HepG2 (cell line): ENCODE measurements around the gene PTK7. TPM values are rescaled to one million over a fixed set of nuclear protein-coding genes. Genes with fewer than 3 reads are reported as not detected.

ENCODE experiments used
- AKNA ChIP-seq: sonication (generic); formaldehyde crosslinking; IDR thresholded peaks from 2 replicates; pipeline ENCODE4 v1.4.0; 2020; ENCODE audit warnings: missing genetic modification reagents, borderline replicate concordance
- CERS6 ChIP-seq: sonication (generic); formaldehyde crosslinking; IDR thresholded peaks from 2 replicates; pipeline ENCODE4 v1.5.0; 2020; ENCODE audit warnings: missing genetic modification reagents
- EED ChIP-seq: sonication (generic); formaldehyde crosslinking; IDR thresholded peaks from 2 replicates; pipeline ENCODE4 v1.5.0; 2020; ENCODE audit warnings: mild to moderate bottlenecking, missing genetic modification reagents
- FOXK1 ChIP-seq: sonication (generic); formaldehyde crosslinking; IDR thresholded peaks from 2 replicates; pipeline ENCODE4 v1.4.0; 2020; ENCODE audit warnings: low read depth, missing genetic modification reagents, borderline replicate concordance
- GTF3A ChIP-seq: sonication (generic); formaldehyde crosslinking; conservative IDR thresholded peaks from 2 replicates; pipeline ENCODE4 v1.4.0; 2020; ENCODE audit warnings: mild to moderate bottlenecking, missing genetic modification reagents
- HDAC2 ChIP-seq: sonication (generic); formaldehyde crosslinking; IDR thresholded peaks from 2 replicates; pipeline ENCODE4 v1.4.0; 2020; ENCODE audit warnings: missing genetic modification reagents
- HIVEP1 ChIP-seq: sonication (generic); formaldehyde crosslinking; IDR thresholded peaks from 2 replicates; pipeline ENCODE4 v1.4.0; 2020; ENCODE audit warnings: mild to moderate bottlenecking, missing genetic modification reagents
- HNF4G ChIP-seq, 2 experiments: sonication (generic) in 1 of 2; formaldehyde crosslinking in 1 of 2; IDR thresholded peaks; 2 replicates each; pipeline versions ENCODE4 v1.4.0 to v1.6.1; 2011 to 2020; ENCODE audit warnings: borderline replicate concordance in 2 of 2, low read depth in 2 of 2, mild to moderate bottlenecking in 2 of 2, low read length in 1 of 2, missing genetic modification reagents in 1 of 2, moderate library complexity in 1 of 2
- HOXA5 ChIP-seq: sonication (generic); formaldehyde crosslinking; IDR thresholded peaks from 2 replicates; pipeline ENCODE4 v1.4.0; 2020; ENCODE audit warnings: missing genetic modification reagents
- IKZF4 ChIP-seq: sonication (generic); formaldehyde crosslinking; IDR thresholded peaks from 2 replicates; pipeline ENCODE4 v1.5.1; 2020; ENCODE audit warnings: borderline replicate concordance, mild to moderate bottlenecking, low read depth, missing genetic modification reagents; ENCODE audit errors: not compliant biosample characterization
- ISX ChIP-seq: sonication (generic); formaldehyde crosslinking; conservative IDR thresholded peaks from 2 replicates; pipeline ENCODE4 v1.5.0; 2020; ENCODE audit warnings: missing genetic modification reagents
- MAF1 ChIP-seq: sonication (generic); formaldehyde crosslinking; IDR thresholded peaks from 2 replicates; pipeline ENCODE4 v1.5.0; 2020; ENCODE audit warnings: missing genetic modification reagents, borderline replicate concordance
- NFE2L2 ChIP-seq: fragments of 150-350 bp; IDR thresholded peaks from 2 replicates; pipeline ENCODE4 v1.6.1; 2014; ENCODE audit warnings: low read length
- SALL2 ChIP-seq: sonication (generic); formaldehyde crosslinking; IDR thresholded peaks from 2 replicates; pipeline ENCODE4 v1.8.1; 2023; ENCODE audit warnings: mild to moderate bottlenecking, missing genetic modification reagents, inconsistent platforms
- SATB2 ChIP-seq: sonication (generic); formaldehyde crosslinking; IDR thresholded peaks from 2 replicates; pipeline ENCODE4 v1.5.0; 2020; ENCODE audit warnings: missing genetic modification reagents
- SRY ChIP-seq: sonication (generic); formaldehyde crosslinking; IDR thresholded peaks from 2 replicates; pipeline ENCODE4 v1.8.0; 2022; ENCODE audit warnings: mild to moderate bottlenecking, missing genetic modification reagents
- TEAD2 ChIP-seq: sonication (generic); formaldehyde crosslinking; IDR thresholded peaks from 2 replicates; pipeline ENCODE4 v1.9.0; 2021; ENCODE audit warnings: missing genetic modification reagents
- ZBTB33 ChIP-seq: sonication (generic); formaldehyde crosslinking; IDR thresholded peaks from 2 replicates; pipeline ENCODE4 v1.4.0; 2020; ENCODE audit warnings: missing genetic modification reagents
- ZFYVE20 ChIP-seq: sonication (generic); formaldehyde crosslinking; IDR thresholded peaks from 2 replicates; pipeline ENCODE4 v1.8.0; 2023; ENCODE audit warnings: low read depth, mild to moderate bottlenecking, moderate library complexity, missing genetic modification reagents, borderline replicate concordance
- ZNF296 ChIP-seq: sonication (generic); formaldehyde crosslinking; conservative IDR thresholded peaks from 2 replicates; pipeline ENCODE4 v1.5.0; 2020; ENCODE audit warnings: mild to moderate bottlenecking, missing genetic modification reagents
- ZNF580 ChIP-seq: IDR thresholded peaks from 2 replicates; pipeline ENCODE4 v1.6.1; 2016; ENCODE audit warnings: low read depth, borderline replicate concordance
- ZNF713 ChIP-seq: sonication (generic); formaldehyde crosslinking; IDR thresholded peaks from 2 replicates; pipeline ENCODE4 v1.4.0; 2020; ENCODE audit warnings: mild to moderate bottlenecking, missing genetic modification reagents
- ZNF724P ChIP-seq: sonication (generic); formaldehyde crosslinking; IDR thresholded peaks from 2 replicates; pipeline ENCODE4 v1.8.0; 2022; ENCODE audit warnings: missing genetic modification reagents, borderline replicate concordance
- ZNF782 ChIP-seq: sonication (generic); formaldehyde crosslinking; IDR thresholded peaks from 2 replicates; pipeline ENCODE4 v1.4.0; 2020; ENCODE audit warnings: missing genetic modification reagents, mild to moderate bottlenecking, borderline replicate concordance
- polyA plus RNA-seq, 8 experiments: library from polyadenylated mRNA; depleted of rRNA in 3 of 8; stranded (reverse) in 7 of 8; unstranded in 1 of 8; fragments of >200 nt; fragmentation: Illumina TruSeq in 4 of 8; extraction: Trizol in 4 of 8; gene quantifications; 2 replicates each; pipeline versions ENCODE4 v1.2.1 to v1.2.3, GENCODE V29; 2011 to 2016; ENCODE audit warnings: low read depth in 4 of 8, missing spikeins in 1 of 8, mixed read lengths in 1 of 8; ENCODE audit not compliant: insufficient read depth in 1 of 8
- total RNA-seq, 5 experiments: library from RNA; depleted of rRNA; stranded (reverse); fragments of >200 nt; fragmentation: Illumina TruSeq; extraction: Trizol; gene quantifications; 2 replicates each; pipeline ENCODE4 v1.2.3, GENCODE V29; 2016; ENCODE audit warnings: low read depth in 1 of 5

PTK7 gene
- total and polyA plus RNA-seq, 2 of the 13 experiments (the other 11 are each of a cell fraction or from before 2014, with no cell fraction given), result 98.5 to 99.8 TPM

- TF ChIP-seq AKNA (CRISPR knock-in tag), result no peak
- TF ChIP-seq HNF4G (IDR thresholded peaks at IDR 0.05; ENCODE audit: borderline replicate concordance, low read depth, low read length), result no peak
- no peak for TF ChIP-seq HNF4G (CRISPR knock-in tag; IDR thresholded peaks at IDR 0.05; ENCODE audit: borderline replicate concordance, low read depth)
- TF ChIP-seq ZNF296 (CRISPR knock-in tag), result no peak
- no peak for TF ChIP-seq HIVEP1 (CRISPR knock-in tag)
- TF ChIP-seq MAF1 (CRISPR knock-in tag), result no peak
- no peak for TF ChIP-seq ZBTB33
- TF ChIP-seq SRY (CRISPR knock-in tag), result no peak
- no peak for TF ChIP-seq HOXA5
- peak; percentile 49; the same call in 1 of the 2 replicates for TF ChIP-seq CERS6 (CRISPR knock-in tag)
- no peak for TF ChIP-seq HDAC2 (CRISPR knock-in tag)
- no peak for TF ChIP-seq FOXK1 (CRISPR knock-in tag)
- no peak for TF ChIP-seq SALL2 (CRISPR knock-in tag)
- TF ChIP-seq NFE2L2, result no peak
- TF ChIP-seq EED (CRISPR knock-in tag), result peak; percentile 89
- TF ChIP-seq ZNF782 (CRISPR knock-in tag), result no peak; the same call in 1 of the 2 replicates
- TF ChIP-seq ZNF724P (CRISPR knock-in tag), result no peak
- TF ChIP-seq SATB2 (CRISPR knock-in tag), result no peak
- TF ChIP-seq GTF3A (CRISPR knock-in tag), result no peak
- TF ChIP-seq TEAD2 (CRISPR knock-in tag), result 0 out of 2 replicates have a peak, but pooled peaks have one; percentile 7
- no peak for TF ChIP-seq IKZF4
- TF ChIP-seq ZFYVE20 (CRISPR knock-in tag), result no peak
- TF ChIP-seq ISX (CRISPR knock-in tag), result 0 out of 2 replicates have a peak, but pooled peaks have one; percentile 1
- no peak for TF ChIP-seq ZNF713 (CRISPR knock-in tag)
- no peak for TF ChIP-seq ZNF580 (CRISPR knock-in tag)
These were observed 95.6 kb downstream of the PTK7 start (continued) for GRCh38 chr6:43171707-43172103.
